ENCODE results near the gene EDC3.
"Not testable (repeated sequence)": the region's sequence is repeated elsewhere in the genome, so short reads cannot be mapped to it uniquely, and the experiment has no call there.

Gene EDC3

GRCh38 chr15:74653426-74654102, 42.3 kb downstream of the EDC3 start:
- no peak for DNase-seq (ENCODE audit: low read depth in 2 of 2, low spot score in 1 of 2)

GRCh38 chr15:74651242-74651741, 44.5 kb downstream of the EDC3 start:
- DNase-seq (ENCODE audit: low read depth in 2 of 2, low spot score in 1 of 2) = no peak

- DNase-seq (ENCODE audit: low read depth in 2 of 2, low spot score in 1 of 2) = no peak
Observed at GRCh38 chr15:74648051-74648842, 47.6 kb downstream of the EDC3 start.

- DNase-seq (ENCODE audit: low read depth in 2 of 2, low spot score in 1 of 2) = no peak
Observed at GRCh38 chr15:74646480-74646879, 49.3 kb downstream of the EDC3 start.

GRCh38 chr15:74643665-74644204, 52.1 kb downstream of the EDC3 start:
- DNase-seq (ENCODE audit: low read depth in 2 of 2, low spot score in 1 of 2) = no peak

- DNase-seq (ENCODE audit: low read depth in 2 of 2, low spot score in 1 of 2) = no peak
Observed at GRCh38 chr15:74642734-74643664, 52.8 kb downstream of the EDC3 start.

GRCh38 chr15:74642348-74642733, 53.5 kb downstream of the EDC3 start:
- no peak for DNase-seq (ENCODE audit: low read depth in 2 of 2, low spot score in 1 of 2)

- no peak for DNase-seq (ENCODE audit: low read depth in 2 of 2, low spot score in 1 of 2)
Observed at GRCh38 chr15:74641151-74641550, 54.7 kb downstream of the EDC3 start.

GRCh38 chr15:74636984-74637383, 58.8 kb downstream of the EDC3 start:
- no peak for DNase-seq (ENCODE audit: low read depth in 2 of 2, low spot score in 1 of 2)

GRCh38 chr15:74635228-74635627, 60.6 kb downstream of the EDC3 start:
- peak; percentile 26 to 51 for DNase-seq (ENCODE audit: low read depth in 2 of 2, low spot score in 1 of 2)

- DNase-seq (ENCODE audit: low read depth in 2 of 2, low spot score in 1 of 2) = no peak
Observed at GRCh38 chr15:74633781-74634180, 62.0 kb downstream of the EDC3 start.

- no peak for DNase-seq (ENCODE audit: low read depth in 2 of 2, low spot score in 1 of 2)
Observed at GRCh38 chr15:74632601-74633000, 63.2 kb downstream of the EDC3 start.

- DNase-seq (ENCODE audit: low read depth in 2 of 2, low spot score in 1 of 2) = peak in 1 of 2 donors; percentile 25
Observed at GRCh38 chr15:74631935-74632560, 63.8 kb downstream of the EDC3 start.

- DNase-seq (ENCODE audit: low read depth in 2 of 2, low spot score in 1 of 2) = no peak
Observed at GRCh38 chr15:74631408-74631807, 64.4 kb downstream of the EDC3 start.

GRCh38 chr15:74631087-74631385, 64.8 kb downstream of the EDC3 start:
- no peak for DNase-seq (ENCODE audit: low read depth in 2 of 2, low spot score in 1 of 2)

- no peak for DNase-seq (ENCODE audit: low read depth in 2 of 2, low spot score in 1 of 2)
Observed at GRCh38 chr15:74630284-74631086, 65.3 kb downstream of the EDC3 start.

- DNase-seq (ENCODE audit: low read depth in 2 of 2, low spot score in 1 of 2) = not testable (repeated sequence)
Observed at GRCh38 chr15:74629696-74630095, 66.1 kb downstream of the EDC3 start.

- DNase-seq (ENCODE audit: low read depth in 2 of 2, low spot score in 1 of 2) = no peak
Observed at GRCh38 chr15:74628949-74629348, 66.9 kb downstream of the EDC3 start.

- DNase-seq (ENCODE audit: low read depth in 2 of 2, low spot score in 1 of 2) = no peak
Observed at GRCh38 chr15:74628199-74628598, 67.6 kb downstream of the EDC3 start.

- DNase-seq (ENCODE audit: low read depth in 2 of 2, low spot score in 1 of 2) = no peak
Observed at GRCh38 chr15:74627766-74628165, 68.1 kb downstream of the EDC3 start.
